Measurements from ENCODE around the gene GTF2I. TPM values are rescaled to one million over a fixed set of nuclear protein-coding genes. Genes with fewer than 3 reads are reported as not detected.
"Not testable (repeated sequence)": the region's sequence is repeated elsewhere in the genome, so short reads cannot be mapped to it uniquely, and the experiment has no call there.

Gene GTF2I
- total RNA-seq, 1 donor from 2014 or later: 168 TPM

DNA sequence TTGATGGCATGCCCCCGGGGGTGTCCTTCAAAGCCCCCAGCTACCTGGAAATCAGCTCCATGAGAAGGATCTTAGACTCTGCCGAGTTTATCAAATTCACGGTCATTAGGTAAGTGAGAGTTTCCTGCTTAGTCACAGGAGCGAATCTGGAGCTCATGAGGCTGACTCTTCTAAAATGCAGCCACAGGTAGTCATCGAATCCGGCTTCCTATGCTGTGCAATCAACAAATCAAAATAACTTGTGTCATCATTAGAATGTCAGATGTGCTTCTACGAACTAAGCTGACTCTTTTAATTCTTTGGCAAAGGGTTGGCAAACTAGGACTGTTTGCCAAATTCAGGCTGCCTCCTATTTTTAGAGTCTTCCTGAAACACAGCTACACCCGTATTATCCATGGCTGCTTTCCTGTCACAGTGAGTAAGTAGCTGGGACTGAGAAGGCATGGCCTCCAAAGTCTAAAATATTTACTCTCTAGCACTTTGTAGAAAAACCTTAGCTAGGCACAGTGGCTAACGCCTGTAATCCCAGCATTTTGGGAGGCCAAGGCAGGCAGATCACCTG lies 96.5 kb downstream of the GTF2I start:
- not testable (repeated sequence) for DNase-seq (ENCODE audit: low read depth); FAIRE-seq; H3K9ac ChIP-seq (ENCODE audit: low read length); H3K27me3 ChIP-seq (ENCODE audit: insufficient read depth, low read length); H3K27ac ChIP-seq (ENCODE audit: low read depth, low read length); H3K27me3 Mint-ChIP-seq (ENCODE audit: low read depth, unreplicated experiment); H3K4me3 ChIP-seq (ENCODE audit: insufficient read depth, low read depth, low read length); H3K4me1 Mint-ChIP-seq (ENCODE audit: low read depth, unreplicated experiment); H3K4me1 ChIP-seq (ENCODE audit: insufficient read depth, low read length); H2AFZ ChIP-seq (ENCODE audit: low read depth, low read length); H3K36me3 Mint-ChIP-seq (ENCODE audit: low read depth, unreplicated experiment); H3K36me3 ChIP-seq (ENCODE audit: insufficient read depth, low read length); H4K20me1 ChIP-seq (ENCODE audit: insufficient read depth, low read length); H3K79me2 ChIP-seq (ENCODE audit: insufficient read depth, low read length); H3K4me2 ChIP-seq (ENCODE audit: low read length); H3K4me3 Mint-ChIP-seq (ENCODE audit: unreplicated experiment); H3K9me3 Mint-ChIP-seq (ENCODE audit: unreplicated experiment); H3K9me3 ChIP-seq (ENCODE audit: insufficient read depth, low read depth, low read length); H3K27ac Mint-ChIP-seq (ENCODE audit: unreplicated experiment)

GRCh38 chr7:74756673-74757072 lies 99.2 kb downstream of the GTF2I start:
- H3K27me3 Mint-ChIP-seq (ENCODE audit: low read depth, unreplicated experiment): not testable (repeated sequence)

DNA sequence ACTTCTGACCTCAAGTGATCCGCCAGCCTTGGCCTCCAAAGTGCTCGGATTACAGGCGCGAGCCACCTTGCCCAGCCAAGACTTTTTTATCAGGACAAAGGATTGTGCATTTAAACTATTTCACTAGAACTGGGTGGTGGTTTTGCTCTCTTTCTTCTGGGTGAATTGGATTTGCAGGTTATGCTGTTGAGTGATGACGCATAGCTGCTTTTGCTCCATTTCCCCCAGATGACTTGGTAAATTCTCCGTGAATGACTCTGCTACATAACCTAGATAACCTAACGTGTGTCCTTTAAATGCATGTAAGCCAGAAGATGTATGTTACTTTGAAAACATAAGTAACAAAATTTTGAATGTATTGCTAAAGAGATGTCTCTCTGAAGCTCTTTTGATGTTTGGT lies 100.8 kb downstream of the GTF2I start:
- not testable (repeated sequence) for H3K27ac ChIP-seq (ENCODE audit: low read depth, low read length); H3K4me3 ChIP-seq (ENCODE audit: insufficient read depth, low read depth, low read length); H3K4me1 ChIP-seq (ENCODE audit: insufficient read depth, low read length); H3K9ac ChIP-seq (ENCODE audit: low read length); H3K4me2 ChIP-seq (ENCODE audit: low read length); H3K27me3 ChIP-seq (ENCODE audit: insufficient read depth, low read length); H3K79me2 ChIP-seq (ENCODE audit: insufficient read depth, low read length); H3K4me3 Mint-ChIP-seq (ENCODE audit: unreplicated experiment); H4K20me1 ChIP-seq (ENCODE audit: insufficient read depth, low read length); FAIRE-seq; H3K9me3 Mint-ChIP-seq (ENCODE audit: unreplicated experiment); DNase-seq (ENCODE audit: low read depth); H3K27me3 Mint-ChIP-seq (ENCODE audit: low read depth, unreplicated experiment); H3K36me3 Mint-ChIP-seq (ENCODE audit: low read depth, unreplicated experiment); H2AFZ ChIP-seq (ENCODE audit: low read depth, low read length); H3K9me3 ChIP-seq (ENCODE audit: insufficient read depth, low read depth, low read length); H3K27ac Mint-ChIP-seq (ENCODE audit: unreplicated experiment); H3K4me1 Mint-ChIP-seq (ENCODE audit: low read depth, unreplicated experiment); H3K36me3 ChIP-seq (ENCODE audit: insufficient read depth, low read length)

More at GRCh38 chr7:74756673-74757072, 99.2 kb downstream of the GTF2I start:
- not testable (repeated sequence) for H3K79me2 ChIP-seq (ENCODE audit: insufficient read depth, low read length); H3K27ac ChIP-seq (ENCODE audit: low read depth, low read length); H3K4me1 Mint-ChIP-seq (ENCODE audit: low read depth, unreplicated experiment); DNase-seq (ENCODE audit: low read depth); H4K20me1 ChIP-seq (ENCODE audit: insufficient read depth, low read length); H2AFZ ChIP-seq (ENCODE audit: low read depth, low read length); H3K9ac ChIP-seq (ENCODE audit: low read length); H3K27me3 ChIP-seq (ENCODE audit: insufficient read depth, low read length); H3K4me2 ChIP-seq (ENCODE audit: low read length); H3K4me3 Mint-ChIP-seq (ENCODE audit: unreplicated experiment); H3K36me3 ChIP-seq (ENCODE audit: insufficient read depth, low read length); H3K27ac Mint-ChIP-seq (ENCODE audit: unreplicated experiment); H3K36me3 Mint-ChIP-seq (ENCODE audit: low read depth, unreplicated experiment); H3K9me3 ChIP-seq (ENCODE audit: insufficient read depth, low read depth, low read length); H3K9me3 Mint-ChIP-seq (ENCODE audit: unreplicated experiment); H3K4me3 ChIP-seq (ENCODE audit: insufficient read depth, low read depth, low read length); FAIRE-seq; H3K4me1 ChIP-seq (ENCODE audit: insufficient read depth, low read length)

GRCh38 chr7:74758982-74759381 lies 101.5 kb downstream of the GTF2I start:
- DNase-seq (ENCODE audit: low read depth); H3K4me1 ChIP-seq (ENCODE audit: insufficient read depth, low read length); H3K36me3 ChIP-seq (ENCODE audit: insufficient read depth, low read length); H3K4me3 Mint-ChIP-seq (ENCODE audit: unreplicated experiment); H3K36me3 Mint-ChIP-seq (ENCODE audit: low read depth, unreplicated experiment); H3K4me2 ChIP-seq (ENCODE audit: low read length); H2AFZ ChIP-seq (ENCODE audit: low read depth, low read length); H3K4me3 ChIP-seq (ENCODE audit: insufficient read depth, low read depth, low read length); H3K79me2 ChIP-seq (ENCODE audit: insufficient read depth, low read length); H3K27me3 ChIP-seq (ENCODE audit: insufficient read depth, low read length); H3K9me3 Mint-ChIP-seq (ENCODE audit: unreplicated experiment); H3K27me3 Mint-ChIP-seq (ENCODE audit: low read depth, unreplicated experiment); H3K4me1 Mint-ChIP-seq (ENCODE audit: low read depth, unreplicated experiment); H3K27ac Mint-ChIP-seq (ENCODE audit: unreplicated experiment); H4K20me1 ChIP-seq (ENCODE audit: insufficient read depth, low read length); FAIRE-seq; H3K9me3 ChIP-seq (ENCODE audit: insufficient read depth, low read depth, low read length); H3K9ac ChIP-seq (ENCODE audit: low read length): not testable (repeated sequence)
- H3K27ac ChIP-seq (ENCODE audit: low read depth, low read length): peak overlapping the region; percentile 50

DNA sequence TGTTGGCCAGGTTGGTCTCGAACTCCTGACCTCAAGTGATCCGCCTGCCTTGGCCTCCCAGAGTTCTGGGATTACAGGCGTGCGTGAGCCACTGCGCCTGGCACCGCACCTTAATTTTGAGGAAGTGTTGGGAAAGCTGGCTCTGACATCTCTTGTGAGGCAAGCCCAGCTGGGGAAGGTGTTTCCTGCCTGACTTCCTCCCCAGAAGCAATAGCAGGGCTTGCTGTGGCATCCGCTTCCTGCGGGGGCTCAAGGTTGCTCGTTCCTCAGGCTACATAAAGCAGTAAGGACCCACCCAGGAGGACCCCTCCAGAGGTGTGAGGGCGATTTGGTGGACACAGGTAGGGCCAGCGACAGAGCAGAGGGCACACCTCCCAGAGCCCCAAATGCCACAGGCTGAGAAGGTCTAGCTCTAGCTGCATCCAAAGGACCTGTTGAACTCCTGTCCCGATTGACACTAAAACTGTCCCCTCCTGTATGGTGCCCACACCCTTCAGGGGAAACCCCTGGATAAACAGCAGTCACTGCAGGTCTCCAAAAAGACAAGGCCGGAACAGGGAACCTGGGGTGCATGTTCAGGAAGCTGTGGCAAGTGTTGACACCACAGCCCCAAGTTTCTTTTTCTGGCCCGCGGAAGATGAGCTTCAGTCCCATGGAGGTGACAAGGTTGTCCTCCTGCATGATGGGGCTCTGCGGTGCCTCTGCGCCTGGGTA lies 107.8 kb downstream of the GTF2I start:
- not testable (repeated sequence) for H3K79me2 ChIP-seq (ENCODE audit: insufficient read depth, low read length); H3K9me3 Mint-ChIP-seq (ENCODE audit: unreplicated experiment); H3K9me3 ChIP-seq (ENCODE audit: insufficient read depth, low read depth, low read length); H3K36me3 Mint-ChIP-seq (ENCODE audit: low read depth, unreplicated experiment); H3K4me3 Mint-ChIP-seq (ENCODE audit: unreplicated experiment); H3K4me2 ChIP-seq (ENCODE audit: low read length); FAIRE-seq; H3K36me3 ChIP-seq (ENCODE audit: insufficient read depth, low read length); H3K27ac ChIP-seq (ENCODE audit: low read depth, low read length); H2AFZ ChIP-seq (ENCODE audit: low read depth, low read length); H3K4me3 ChIP-seq (ENCODE audit: insufficient read depth, low read depth, low read length); H3K27me3 Mint-ChIP-seq (ENCODE audit: low read depth, unreplicated experiment); H3K27me3 ChIP-seq (ENCODE audit: insufficient read depth, low read length); H3K9ac ChIP-seq (ENCODE audit: low read length); DNase-seq (ENCODE audit: low read depth); H3K4me1 ChIP-seq (ENCODE audit: insufficient read depth, low read length); H4K20me1 ChIP-seq (ENCODE audit: insufficient read depth, low read length); H3K27ac Mint-ChIP-seq (ENCODE audit: unreplicated experiment); H3K4me1 Mint-ChIP-seq (ENCODE audit: low read depth, unreplicated experiment)

DNA sequence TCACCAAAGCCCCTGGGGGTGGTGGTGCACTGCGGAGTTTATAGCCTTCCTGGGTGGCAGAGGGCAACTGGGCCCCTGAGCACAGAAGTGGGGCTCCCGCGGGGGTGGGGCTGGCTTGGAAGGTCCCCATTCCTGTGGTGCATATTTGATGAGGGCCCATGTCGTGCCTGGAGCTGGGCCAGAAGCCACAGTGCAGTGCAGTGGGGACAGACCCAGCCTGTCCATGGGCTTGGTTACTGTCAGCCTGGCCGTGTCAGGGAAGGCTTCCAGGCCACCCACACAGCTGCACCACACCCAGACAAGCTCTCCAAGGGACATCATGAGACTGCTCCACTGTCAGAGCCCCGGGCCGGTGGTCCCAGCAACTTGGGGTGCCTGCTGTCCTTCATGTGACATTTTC lies 109.0 kb downstream of the GTF2I start:
- H3K4me3 Mint-ChIP-seq (ENCODE audit: unreplicated experiment); H3K27me3 ChIP-seq (ENCODE audit: insufficient read depth, low read length); H3K27me3 Mint-ChIP-seq (ENCODE audit: low read depth, unreplicated experiment); H3K4me1 ChIP-seq (ENCODE audit: insufficient read depth, low read length); FAIRE-seq; H3K27ac ChIP-seq (ENCODE audit: low read depth, low read length); H3K27ac Mint-ChIP-seq (ENCODE audit: unreplicated experiment); H4K20me1 ChIP-seq (ENCODE audit: insufficient read depth, low read length); H3K4me1 Mint-ChIP-seq (ENCODE audit: low read depth, unreplicated experiment); H3K4me3 ChIP-seq (ENCODE audit: insufficient read depth, low read depth, low read length); H3K9me3 Mint-ChIP-seq (ENCODE audit: unreplicated experiment); DNase-seq (ENCODE audit: low read depth); H3K9me3 ChIP-seq (ENCODE audit: insufficient read depth, low read depth, low read length); H3K4me2 ChIP-seq (ENCODE audit: low read length); H3K36me3 Mint-ChIP-seq (ENCODE audit: low read depth, unreplicated experiment); H3K9ac ChIP-seq (ENCODE audit: low read length); H3K79me2 ChIP-seq (ENCODE audit: insufficient read depth, low read length); H2AFZ ChIP-seq (ENCODE audit: low read depth, low read length); H3K36me3 ChIP-seq (ENCODE audit: insufficient read depth, low read length): not testable (repeated sequence)
